Endothelial cell of umbilical vein (primary cell): ENCODE results near the gene RTEL1. TPM values are rescaled to one million over a fixed set of nuclear protein-coding genes. Genes with fewer than 3 reads are reported as not detected.

Experiments used
- BruUV-seq: library from RNA; stranded (reverse); fragments of 400-500 nt; replicated peaks from 2 replicates; lab custom pipeline; 2021; lab: Mats Ljungman, UMichigan
- CTCF ChIA-PET: fragments of 300-600, 350-600 bp; sonication (Branson Sonifier 250); formaldehyde crosslinking; loops from one replicate; lab custom pipeline; 2021; ENCODE audit warnings: antibody characterized with exemption, inconsistent platforms; lab: Charles Lee
- POLR2A ChIA-PET: fragments of 300-600, 350-600 bp; sonication (Branson Sonifier 250); formaldehyde crosslinking; loops from one replicate; lab custom pipeline; 2021; ENCODE audit warnings: antibody characterized with exemption, inconsistent platforms; lab: Charles Lee
- DNase-seq: peaks from one replicate; pipeline ENCODE4 v3.0.0-alpha.2; 2011; ENCODE audit warnings: low read depth, low spot score
- FAIRE-seq: peaks from 2 replicates; lab custom pipeline; 2011; peaks lifted over from hg19 to GRCh38; lab: Jason Lieb, UNC
- H2AFZ ChIP-seq: 2 replicates; pipeline ENCODE4 v1.6.0; 2012; ENCODE audit warnings: low read depth, low read length, control low read depth, inconsistent platforms
- H3K27ac ChIP-seq: 2 replicates; pipeline ENCODE4 v1.5.1; 2011; ENCODE audit warnings: low read depth, mild to moderate bottlenecking, control low read depth, low read length, moderate library complexity; ENCODE audit not compliant: insufficient read depth
- H3K27me3 ChIP-seq, 2 experiments: 2 replicates each; pipeline versions ENCODE4 v1.6.0 to v1.6.1; 2011; ENCODE audit warnings: low read length in 2 of 2, mixed read lengths in 1 of 2; ENCODE audit not compliant: control insufficient read depth in 2 of 2, insufficient read depth in 2 of 2
- H3K36me3 ChIP-seq, 2 experiments: 2 replicates in 1 of 2; 3 replicates in 1 of 2; pipeline ENCODE4 v1.5.1; 2011; ENCODE audit warnings: low read length in 2 of 2, mild to moderate bottlenecking in 1 of 2, moderate library complexity in 1 of 2; ENCODE audit not compliant: control insufficient read depth in 2 of 2, insufficient read depth in 2 of 2; ENCODE audit errors: extremely low read depth in 1 of 2
- H3K4me1 ChIP-seq: 3 replicates; pipeline ENCODE4 v1.5.1; 2011; ENCODE audit warnings: mild to moderate bottlenecking, low read length; ENCODE audit not compliant: control insufficient read depth, insufficient read depth; ENCODE audit errors: extremely low read depth
- H3K4me2 ChIP-seq: 2 replicates; pipeline ENCODE4 v1.6.1; 2011; ENCODE audit warnings: low read length, control low read depth, mixed read lengths; ENCODE audit not compliant: insufficient read depth
- H3K4me3 ChIP-seq, 3 experiments: fragments of 200-600 bp in 1 of 3; sonication (generic), shearing (Covaris generic) in 1 of 3; replicated peaks in 1 of 3; 2 replicates each; pipeline ENCODE4 v1.5.1; 2011 to 2016; ENCODE audit warnings: control low read depth in 3 of 3, low read length in 3 of 3, mild to moderate bottlenecking in 2 of 3, inconsistent platforms in 1 of 3, low read depth in 1 of 3, moderate library complexity in 1 of 3; ENCODE audit not compliant: insufficient read depth in 1 of 3
- H3K79me2 ChIP-seq: 2 replicates; pipeline ENCODE4 v1.6.0; 2012; ENCODE audit warnings: low read length, inconsistent platforms; ENCODE audit not compliant: control insufficient read depth, insufficient read depth
- H3K9ac ChIP-seq: replicated peaks from 2 replicates; pipeline ENCODE3; 2011; ENCODE audit warnings: low read length, control low read depth; ENCODE audit not compliant: insufficient read depth; ENCODE audit errors: extremely low read depth
- H3K9me1 ChIP-seq: replicated peaks from 3 replicates; pipeline ENCODE4 v1.6.0; 2011; ENCODE audit warnings: mild to moderate bottlenecking, low read length; ENCODE audit not compliant: control insufficient read depth, insufficient read depth; ENCODE audit errors: extremely low read depth
- H3K9me3 ChIP-seq: replicated peaks from 2 replicates; pipeline ENCODE4 v1.5.1; 2012; ENCODE audit warnings: low read length, inconsistent platforms; ENCODE audit not compliant: control insufficient read depth, insufficient read depth
- H4K20me1 ChIP-seq: replicated peaks from 2 replicates; pipeline ENCODE3; 2011; ENCODE audit warnings: mild to moderate bottlenecking, low read length; ENCODE audit not compliant: control insufficient read depth, insufficient read depth; ENCODE audit errors: extremely low read depth
- EZH2 ChIP-seq: IDR thresholded peaks from 2 replicates; pipeline ENCODE4 v1.6.1; 2012; ENCODE audit warnings: borderline replicate concordance, low read depth, mild to moderate bottlenecking, moderate library complexity, low read length, inconsistent platforms; ENCODE audit not compliant: severe bottlenecking
- FOS ChIP-seq: IDR thresholded peaks from 2 replicates; pipeline ENCODE4 v1.6.1; 2011; ENCODE audit warnings: mild to moderate bottlenecking, low read length, moderate library complexity, borderline replicate concordance; ENCODE audit not compliant: insufficient read depth
- GATA2 ChIP-seq: IDR thresholded peaks from 2 replicates; pipeline ENCODE4 v1.7.0; 2011; ENCODE audit warnings: low read depth, mild to moderate bottlenecking, moderate library complexity, mixed read lengths, low read length; ENCODE audit not compliant: insufficient read length, insufficient read depth
- JUN ChIP-seq: IDR thresholded peaks from 2 replicates; pipeline ENCODE4 v1.6.1; 2011; ENCODE audit warnings: borderline replicate concordance, low read depth; ENCODE audit not compliant: insufficient read length, insufficient read depth
- MAX ChIP-seq: IDR thresholded peaks from 2 replicates; pipeline ENCODE4 v1.6.1; 2011; ENCODE audit not compliant: insufficient read depth, insufficient read length
- MYC ChIP-seq: IDR thresholded peaks from one replicate; pipeline ENCODE4 v1.6.1; 2011; ENCODE audit warnings: mild to moderate bottlenecking, low read depth, low read length
- POLR2A ChIP-seq: IDR thresholded peaks from 2 replicates; pipeline ENCODE4 v1.6.1; 2012; ENCODE audit warnings: low read depth, mild to moderate bottlenecking, control low read depth, low read length
- POLR2AphosphoS5 ChIP-seq: IDR thresholded peaks from 2 replicates; pipeline ENCODE4 v1.6.1; 2012; ENCODE audit warnings: low read depth, mild to moderate bottlenecking, control low read depth, low read length, moderate library complexity; ENCODE audit not compliant: insufficient read depth
- dilution Hi-C: fragments of 300-500 bp; cut with MboI; formaldehyde crosslinking; loops from one replicate; pipeline ENCODE4 v1.15.0; 2019; ENCODE audit warnings: low sequenced_read_pairs; ENCODE audit not compliant: extremely low pct_ligation_motif_present
- intact Hi-C: fragments of 100-400 bp; cut with micrococcal nuclease; formaldehyde crosslinking; loops from one replicate; pipeline ENCODE4 v1.10.0; 2022
- polyA plus RNA-seq, 4 experiments: library from polyadenylated mRNA; depleted of rRNA in 3 of 4; stranded (reverse) in 3 of 4; unstranded in 1 of 4; fragments of >200 nt; gene quantifications; 2 replicates each; pipeline versions ENCODE4 v1.2.1 to v1.2.3, GENCODE V29; 2011 to 2012; ENCODE audit warnings: missing spikeins in 1 of 4
- total RNA-seq: library from RNA; stranded (reverse); gene quantifications from 2 replicates; pipeline ENCODE4 v1.2.3, GENCODE V29; 2021
- TF ChIP-seq, protein P1 (sequence below), 2 donors: IDR thresholded peaks; 1 replicate in 1 of 2; 2 replicates in 1 of 2; pipeline ENCODE4 v1.5.1; 2011; ENCODE audit warnings: low read length in 2 of 2, mild to moderate bottlenecking in 2 of 2, moderate library complexity in 2 of 2, control low read depth in 1 of 2, inconsistent platforms in 1 of 2, low read depth in 1 of 2; ENCODE audit not compliant: insufficient read depth in 1 of 2; ENCODE audit errors: extremely low read depth in 1 of 2

Gene RTEL1
- total and polyA plus RNA-seq, 2 donors (not counting 3 experiments of a cell fraction or from before 2014, with no cell fraction given), result 17.0 to 44.9 TPM

GRCh38 chr20:63655249-63655648, 2.9 kb upstream of the RTEL1 start:
- Histone ChIP-seq H3K4me2 (no peak overlapping the region), H3K4me3 (no peak overlapping the region), H3K36me3 (no peaks in the 10 kb centered on the region), H4K20me1 (no peaks in the 10 kb centered on the region), H3K9me3 (no peaks in the 10 kb centered on the region), H3K9me1 (no peaks in the 10 kb centered on the region), H2AFZ (no peak overlapping the region), H3K79me2 (peaks cover 8% of the 10 kb centered on the region), H3K4me1 (peaks cover 16% of the 10 kb centered on the region), H3K9ac (no peak overlapping the region), H3K27ac (no peak overlapping the region), H3K27me3 (peaks cover 1 to 11% of the 10 kb centered on the region in 2 experiments)
- TF ChIP-seq MAX (no peak), GATA2 (no peak), MYC (no peak)
- TF ChIP-seq, protein P1, sequence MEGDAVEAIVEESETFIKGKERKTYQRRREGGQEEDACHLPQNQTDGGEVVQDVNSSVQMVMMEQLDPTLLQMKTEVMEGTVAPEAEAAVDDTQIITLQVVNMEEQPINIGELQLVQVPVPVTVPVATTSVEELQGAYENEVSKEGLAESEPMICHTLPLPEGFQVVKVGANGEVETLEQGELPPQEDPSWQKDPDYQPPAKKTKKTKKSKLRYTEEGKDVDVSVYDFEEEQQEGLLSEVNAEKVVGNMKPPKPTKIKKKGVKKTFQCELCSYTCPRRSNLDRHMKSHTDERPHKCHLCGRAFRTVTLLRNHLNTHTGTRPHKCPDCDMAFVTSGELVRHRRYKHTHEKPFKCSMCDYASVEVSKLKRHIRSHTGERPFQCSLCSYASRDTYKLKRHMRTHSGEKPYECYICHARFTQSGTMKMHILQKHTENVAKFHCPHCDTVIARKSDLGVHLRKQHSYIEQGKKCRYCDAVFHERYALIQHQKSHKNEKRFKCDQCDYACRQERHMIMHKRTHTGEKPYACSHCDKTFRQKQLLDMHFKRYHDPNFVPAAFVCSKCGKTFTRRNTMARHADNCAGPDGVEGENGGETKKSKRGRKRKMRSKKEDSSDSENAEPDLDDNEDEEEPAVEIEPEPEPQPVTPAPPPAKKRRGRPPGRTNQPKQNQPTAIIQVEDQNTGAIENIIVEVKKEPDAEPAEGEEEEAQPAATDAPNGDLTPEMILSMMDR (IDR thresholded peaks at IDR 0.05; ENCODE audit: extremely low read depth in 1 of 2, insufficient read depth in 1 of 2, low read depth in 1 of 2, low read length in 2 of 2), result no peak
- no TSS peak for BruUV-seq
- dilution Hi-C loops, result no loop called here
- intact Hi-C loops, result no loop called here
- FAIRE-seq (no peak), DNase-seq (no peak)
- POLR2A ChIA-PET, result no interaction called here
- CTCF ChIA-PET, result no interaction called here

- Histone ChIP-seq H3K79me2 (peaks cover 15% of the 10 kb centered on the region), H4K20me1 (no peaks in the 10 kb centered on the region), H3K4me3 (no peak overlapping the region), H3K27ac (no peak overlapping the region), H3K9ac (no peak overlapping the region), H3K27me3 (peaks cover 1 to 11% of the 10 kb centered on the region in 2 experiments), H3K9me1 (no peaks in the 10 kb centered on the region), H2AFZ (no peak overlapping the region), H3K36me3 (no peaks in the 10 kb centered on the region), H3K4me2 (no peak overlapping the region), H3K9me3 (no peaks in the 10 kb centered on the region), H3K4me1 (peaks cover 16% of the 10 kb centered on the region)
- DNase-seq, result no peak
- intact Hi-C loops, result no loop called here
- FAIRE-seq, result no peak
- TF ChIP-seq MAX (no peak), MYC (no peak), EZH2 (no peak), JUN (no peak), GATA2 (no peak), FOS (no peak), POLR2AphosphoS5 (no peak), POLR2A (no peak)
- TF ChIP-seq, protein P1 (IDR thresholded peaks at IDR 0.05; ENCODE audit: extremely low read depth in 1 of 2, insufficient read depth in 1 of 2, low read depth in 1 of 2, low read length in 2 of 2), result no peak
- dilution Hi-C loops, result no loop called here
- CTCF ChIA-PET, result no interaction called here
- POLR2A ChIA-PET, result no interaction called here
- no TSS peak for BruUV-seq
Observed at GRCh38 chr20:63656451-63656850, 1.7 kb upstream of the RTEL1 start.
